Vagina (tissue), 2 donors: ENCODE measurements around the gene TRUB1. TPM values are rescaled to one million over a fixed set of nuclear protein-coding genes. Genes with fewer than 3 reads are reported as not detected.

Experiments
- DNase-seq, 2 donors: peaks; one replicate each; pipeline ENCODE4 v3.0.0-alpha.2; 2017; ENCODE audit errors: extremely low spot score in 2 of 2
- H3K27ac ChIP-seq: fragments of 200-600 bp; sonication (generic); one replicate; pipeline ENCODE4 v1.5.1; 2019
- H3K27me3 ChIP-seq: fragments of 200-600 bp; sonication (generic); one replicate; pipeline ENCODE4 v1.5.1; 2019
- H3K36me3 ChIP-seq, 2 donors: fragments of 200-600 bp; sonication (generic); one replicate each; pipeline ENCODE4 v1.5.1; 2017 to 2019
- H3K4me1 ChIP-seq: fragments of 200-600 bp; sonication (generic); one replicate; pipeline ENCODE4 v1.5.1; 2019
- H3K4me3 ChIP-seq, 2 donors: fragments of 200-600 bp; sonication (generic); 1 replicate in 1 of 2; 2 replicates in 1 of 2; pipeline ENCODE4 v1.5.1; 2016 to 2019
- H3K9me3 ChIP-seq: fragments of 200-600 bp; sonication (generic); one replicate; pipeline ENCODE4 v1.5.1; 2019
- POLR2A ChIP-seq, 2 donors: fragments of 450-650 bp; IDR thresholded peaks; one replicate each; pipeline ENCODE4 v1.6.1; 2017; ENCODE audit warnings: antibody characterized with exemption in 2 of 2, mild to moderate bottlenecking in 2 of 2, moderate library complexity in 2 of 2
- POLR2AphosphoS5 ChIP-seq, 2 donors: sonication (generic); formaldehyde crosslinking; IDR thresholded peaks; one replicate each; pipeline ENCODE4 v1.9.0; 2017; ENCODE audit warnings: antibody characterized with exemption in 2 of 2, mild to moderate bottlenecking in 2 of 2, low read depth in 1 of 2; ENCODE audit not compliant: insufficient read depth in 1 of 2
- intact Hi-C: fragments of 100-400 bp; cut with DNase I; formaldehyde crosslinking; loops from one replicate; pipeline ENCODE4 v1.15.1; 2023
- total RNA-seq: library from RNA; depleted of rRNA; stranded (reverse); fragments of >200 nt; gene quantifications from one replicate; pipeline ENCODE4 v1.2.3, GENCODE V29; 2016
- TF ChIP-seq, protein P1 (sequence below), 3 experiments: fragments of 450-650 bp in 2 of 3; fragments of 200-600 bp in 1 of 3; sonication (generic) in 1 of 3; IDR thresholded peaks; one replicate each; pipeline ENCODE4 v1.5.1; 2017 to 2019; ENCODE audit warnings: antibody characterized with exemption in 3 of 3, mild to moderate bottlenecking in 2 of 3, moderate library complexity in 2 of 3

TRUB1 gene
- total RNA-seq, 1 donor from 2014 or later, result 30.2 TPM

DNA sequence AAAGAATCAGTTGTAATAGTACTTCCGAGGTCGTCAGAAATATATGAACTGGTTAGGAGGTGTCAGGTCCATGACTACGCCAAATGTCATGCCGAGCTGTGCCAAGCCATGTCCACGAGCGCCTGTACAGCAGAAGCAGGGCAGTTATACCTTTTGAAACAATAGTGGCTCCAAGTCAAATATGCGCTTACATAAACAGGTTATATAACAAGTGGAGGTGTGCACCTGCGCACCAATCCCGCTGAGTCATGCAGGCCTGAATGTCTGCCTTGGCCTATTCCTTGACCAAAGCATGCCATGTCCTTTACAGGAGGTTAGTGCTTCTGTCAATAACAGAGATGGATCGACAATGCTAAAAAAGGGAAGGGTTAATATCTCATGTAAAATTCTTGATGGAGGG is 21.3 kb upstream of the TRUB1 start:
- no peak for DNase-seq
- Histone ChIP-seq H3K27ac (no peak overlapping the region), H3K4me1 (no peaks in the 10 kb centered on the region), H3K36me3 (no peaks in the 10 kb centered on the region), H3K9me3 (no peaks in the 10 kb centered on the region), H3K27me3 (no peaks in the 10 kb centered on the region), H3K4me3 (no peak overlapping the region)
- TF ChIP-seq, protein P1, sequence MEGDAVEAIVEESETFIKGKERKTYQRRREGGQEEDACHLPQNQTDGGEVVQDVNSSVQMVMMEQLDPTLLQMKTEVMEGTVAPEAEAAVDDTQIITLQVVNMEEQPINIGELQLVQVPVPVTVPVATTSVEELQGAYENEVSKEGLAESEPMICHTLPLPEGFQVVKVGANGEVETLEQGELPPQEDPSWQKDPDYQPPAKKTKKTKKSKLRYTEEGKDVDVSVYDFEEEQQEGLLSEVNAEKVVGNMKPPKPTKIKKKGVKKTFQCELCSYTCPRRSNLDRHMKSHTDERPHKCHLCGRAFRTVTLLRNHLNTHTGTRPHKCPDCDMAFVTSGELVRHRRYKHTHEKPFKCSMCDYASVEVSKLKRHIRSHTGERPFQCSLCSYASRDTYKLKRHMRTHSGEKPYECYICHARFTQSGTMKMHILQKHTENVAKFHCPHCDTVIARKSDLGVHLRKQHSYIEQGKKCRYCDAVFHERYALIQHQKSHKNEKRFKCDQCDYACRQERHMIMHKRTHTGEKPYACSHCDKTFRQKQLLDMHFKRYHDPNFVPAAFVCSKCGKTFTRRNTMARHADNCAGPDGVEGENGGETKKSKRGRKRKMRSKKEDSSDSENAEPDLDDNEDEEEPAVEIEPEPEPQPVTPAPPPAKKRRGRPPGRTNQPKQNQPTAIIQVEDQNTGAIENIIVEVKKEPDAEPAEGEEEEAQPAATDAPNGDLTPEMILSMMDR (IDR thresholded peaks at IDR 0.05), result no peak
- TF ChIP-seq POLR2A (IDR thresholded peaks at IDR 0.05) (no peak), POLR2AphosphoS5 (IDR thresholded peaks at IDR 0.05; ENCODE audit: insufficient read depth in 1 of 2, low read depth in 1 of 2) (no peak)
- intact Hi-C loops, result no loop called here

DNA sequence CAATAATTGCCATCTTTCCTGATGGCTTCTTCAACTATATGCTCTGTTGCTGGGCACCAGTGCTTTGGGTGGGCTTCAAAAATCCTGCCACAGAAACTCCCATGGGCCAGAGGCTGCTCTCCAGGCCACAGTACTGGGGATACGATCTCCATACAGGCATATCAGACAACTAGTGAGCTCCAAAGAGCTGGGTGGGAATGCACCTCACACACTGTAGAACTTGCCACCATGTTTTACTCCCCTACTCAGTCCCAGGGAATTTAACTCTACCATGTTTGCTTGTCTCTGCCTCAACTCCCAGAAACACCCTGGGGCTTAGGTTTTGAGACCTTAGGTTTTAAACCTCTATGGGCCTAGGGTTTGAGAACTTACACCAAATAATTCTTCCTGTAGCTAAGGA is 20.5 kb upstream of the TRUB1 start:
- intact Hi-C loops, result no loop called here
- Histone ChIP-seq H3K4me3 (no peak overlapping the region), H3K27ac (no peak overlapping the region), H3K4me1 (no peaks in the 10 kb centered on the region), H3K27me3 (no peaks in the 10 kb centered on the region), H3K9me3 (no peaks in the 10 kb centered on the region), H3K36me3 (no peaks in the 10 kb centered on the region)
- TF ChIP-seq, protein P1 (IDR thresholded peaks at IDR 0.05), result no peak
- TF ChIP-seq POLR2A (IDR thresholded peaks at IDR 0.05) (no peak), POLR2AphosphoS5 (IDR thresholded peaks at IDR 0.05; ENCODE audit: insufficient read depth in 1 of 2, low read depth in 1 of 2) (no peak)
- no peak for DNase-seq

DNA sequence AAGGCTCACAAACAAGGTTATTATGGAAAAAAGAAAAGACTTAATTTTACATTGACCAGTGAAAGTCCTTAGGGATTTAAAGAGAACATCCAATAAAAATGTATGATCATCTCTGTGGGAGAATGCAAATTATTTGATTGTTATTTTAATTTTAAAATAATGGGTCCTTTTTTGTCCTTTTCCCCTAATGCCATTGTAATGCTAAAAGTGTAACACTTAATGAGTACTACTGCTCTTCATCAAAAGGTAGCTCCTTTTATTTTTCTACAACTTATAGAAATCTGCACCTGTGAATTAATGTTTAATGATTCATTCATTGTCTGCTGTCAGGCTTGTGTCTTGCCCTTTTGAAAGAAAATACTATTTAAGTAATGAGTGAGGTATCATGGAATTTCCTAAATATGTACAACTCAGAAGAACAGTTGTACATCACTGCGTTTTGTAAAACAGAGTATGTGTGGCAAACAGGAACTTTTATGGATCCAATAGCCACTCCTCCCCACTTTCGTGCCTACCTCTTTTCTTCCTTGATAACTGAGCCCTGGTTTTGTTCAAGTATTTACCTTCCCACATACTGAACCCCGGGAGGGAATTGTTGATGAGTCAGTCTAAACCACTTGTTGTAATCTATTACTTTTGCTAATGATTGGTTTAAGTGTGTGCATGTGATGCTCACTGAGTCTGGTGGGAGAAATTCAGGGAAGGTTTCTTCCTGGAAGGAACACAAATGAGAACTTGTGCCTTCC is 19.9 kb upstream of the TRUB1 start:
- TF ChIP-seq, protein P1 (IDR thresholded peaks at IDR 0.05), result no peak
- no peak for TF ChIP-seq POLR2A (IDR thresholded peaks at IDR 0.05)
- no peak for TF ChIP-seq POLR2AphosphoS5 (IDR thresholded peaks at IDR 0.05; ENCODE audit: insufficient read depth in 1 of 2, low read depth in 1 of 2)
- Histone ChIP-seq H3K4me3 (no peak overlapping the region), H3K9me3 (no peaks in the 10 kb centered on the region), H3K27me3 (no peaks in the 10 kb centered on the region), H3K4me1 (no peaks in the 10 kb centered on the region), H3K27ac (no peak overlapping the region), H3K36me3 (no peaks in the 10 kb centered on the region)
- DNase-seq, result no peak
- intact Hi-C loops, result no loop called here

DNA sequence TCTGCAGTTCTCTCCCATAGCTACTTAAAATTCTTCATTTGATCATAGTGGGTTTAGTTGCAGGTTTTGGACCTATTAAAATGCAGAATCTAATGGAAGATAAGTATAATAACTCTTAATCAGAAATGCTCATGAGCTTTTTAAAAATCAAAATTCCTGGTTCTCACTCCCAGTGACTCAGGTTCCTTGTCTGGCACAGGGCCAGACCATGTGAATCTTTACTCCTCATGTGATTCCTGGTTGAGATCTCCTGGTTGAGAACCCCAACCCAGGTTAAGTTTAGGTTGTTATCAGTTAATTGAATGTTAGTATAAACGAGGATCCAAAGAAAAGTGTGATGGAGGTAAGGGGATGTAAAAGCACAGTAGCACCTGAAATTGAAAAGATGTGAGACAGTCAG is 17.5 kb upstream of the TRUB1 start:
- H3K36me3 ChIP-seq, result no peaks in the 10 kb centered on the region
- no peak overlapping the region for H3K27ac ChIP-seq
- intact Hi-C loops, result no loop called here
- H3K4me3 ChIP-seq, result no peak overlapping the region
- H3K4me1 ChIP-seq, result no peaks in the 10 kb centered on the region
- H3K9me3 ChIP-seq, result no peaks in the 10 kb centered on the region
- DNase-seq, result no peak
- no peak for TF ChIP-seq POLR2AphosphoS5 (IDR thresholded peaks at IDR 0.05; ENCODE audit: insufficient read depth in 1 of 2, low read depth in 1 of 2)
- TF ChIP-seq POLR2A (IDR thresholded peaks at IDR 0.05), result no peak
- no peaks in the 10 kb centered on the region for H3K27me3 ChIP-seq

DNA sequence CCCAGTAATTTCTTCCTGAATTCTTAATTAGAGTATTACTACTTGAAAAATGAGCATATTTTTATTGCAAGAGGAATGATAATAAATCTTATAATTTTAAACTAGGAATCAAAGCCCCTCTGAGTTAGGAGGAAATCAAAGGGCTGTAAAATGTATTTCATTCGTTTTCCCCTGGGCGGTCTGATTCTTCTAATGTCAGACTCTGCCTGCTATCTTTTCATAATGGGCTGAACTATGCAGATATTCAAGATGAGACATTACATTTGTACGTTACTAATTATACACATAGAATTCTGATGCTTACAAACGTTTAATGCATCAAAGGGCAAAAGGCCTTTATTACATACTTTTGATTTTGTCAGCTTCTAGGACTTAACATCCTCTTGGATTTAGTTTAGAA is 16.0 kb upstream of the TRUB1 start:
- TF ChIP-seq POLR2AphosphoS5 (IDR thresholded peaks at IDR 0.05; ENCODE audit: insufficient read depth in 1 of 2, low read depth in 1 of 2) (no peak), POLR2A (IDR thresholded peaks at IDR 0.05) (no peak)
- TF ChIP-seq, protein P1 (IDR thresholded peaks at IDR 0.05), result no peak

More for the DNA sequence above, 16.0 kb upstream of the TRUB1 start:
- H3K27ac ChIP-seq, result no peak overlapping the region
- no peaks in the 10 kb centered on the region for H3K9me3 ChIP-seq
- H3K27me3 ChIP-seq, result no peaks in the 10 kb centered on the region
- no peak overlapping the region for H3K4me3 ChIP-seq
- no peaks in the 10 kb centered on the region for H3K36me3 ChIP-seq
- DNase-seq, result no peak
- H3K4me1 ChIP-seq, result no peaks in the 10 kb centered on the region
- intact Hi-C loops, result no loop called here
